Kidney epithelial cell (primary cell): ENCODE measurements around the gene PPP1R2. TPM values are rescaled to one million over a fixed set of nuclear protein-coding genes. Genes with fewer than 3 reads are reported as not detected.
"Not testable (repeated sequence)": the region's sequence is repeated elsewhere in the genome, so short reads cannot be mapped to it uniquely, and the experiment has no call there.

Source experiments
- DNase-seq: peaks from one replicate; pipeline ENCODE4 v3.0.0-alpha.2; 2010; ENCODE audit warnings: low read depth
- H3K27me3 ChIP-seq: 2 replicates; pipeline ENCODE4 v1.6.0; 2011; ENCODE audit warnings: low read length; ENCODE audit not compliant: control insufficient read depth, insufficient read depth
- H3K36me3 ChIP-seq: 2 replicates; pipeline ENCODE4 v1.5.1; 2011; ENCODE audit warnings: low read length; ENCODE audit not compliant: control insufficient read depth, insufficient read depth
- H3K4me3 ChIP-seq: 2 replicates; pipeline ENCODE4 v1.5.1; 2011; ENCODE audit warnings: low read depth, mild to moderate bottlenecking, control low read depth, low read length
- CTCF ChIP-seq: IDR thresholded peaks from 2 replicates; pipeline ENCODE4 v1.5.1; 2011; ENCODE audit warnings: mild to moderate bottlenecking, moderate library complexity, low read length, control low read depth, inconsistent platforms; ENCODE audit not compliant: insufficient read depth, poor library complexity, severe bottlenecking
- total RNA-seq: library from RNA; depleted of rRNA; stranded (reverse); fragments of >200 nt; gene quantifications from 2 replicates; pipeline ENCODE4 v1.2.3, GENCODE V29; 2015

Gene PPP1R2
- total RNA-seq, 1 donor from 2014 or later, result 50.8 TPM

GRCh38 chr3:195512798-195513345 lies 30.3 kb downstream of the PPP1R2 start:
- Histone ChIP-seq H3K27me3 (no peaks in the 10 kb centered on the region), H3K36me3 (no peaks in the 10 kb centered on the region), H3K4me3 (no peak overlapping the region)
- no peak for TF ChIP-seq CTCF
- DNase-seq, result no peak

- no peak overlapping the region for H3K4me3 ChIP-seq
- no peak for DNase-seq
- H3K36me3 ChIP-seq, result no peaks in the 10 kb centered on the region
- TF ChIP-seq CTCF, result no peak
- H3K27me3 ChIP-seq, result no peaks in the 10 kb centered on the region
Measured at GRCh38 chr3:195511136-195511535, 32.0 kb downstream of the PPP1R2 start.

GRCh38 chr3:195508185-195508584 lies 34.9 kb downstream of the PPP1R2 start:
- no peak for TF ChIP-seq CTCF
- H3K27me3 ChIP-seq, result no peaks in the 10 kb centered on the region
- no peaks in the 10 kb centered on the region for H3K36me3 ChIP-seq
- DNase-seq, result no peak
- H3K4me3 ChIP-seq, result no peak overlapping the region

GRCh38 chr3:195475614-195476013 lies 67.5 kb downstream of the PPP1R2 start:
- H3K4me3 ChIP-seq, result no peak overlapping the region
- TF ChIP-seq CTCF, result no peak

GRCh38 chr3:195475116-195475515 lies 68.0 kb downstream of the PPP1R2 start:
- H3K4me3 ChIP-seq, H3K27me3 ChIP-seq, H3K36me3 ChIP-seq, DNase-seq: not testable (repeated sequence)

More at GRCh38 chr3:195475614-195476013, 67.5 kb downstream of the PPP1R2 start:
- H3K27me3 ChIP-seq, result no peaks in the 10 kb centered on the region
- H3K36me3 ChIP-seq, result no peaks in the 10 kb centered on the region
- DNase-seq, result no peak

GRCh38 chr3:195468841-195469240 lies 74.3 kb downstream of the PPP1R2 start:
- no peak for TF ChIP-seq CTCF
- Histone ChIP-seq H3K36me3 (no peaks in the 10 kb centered on the region), H3K4me3 (no peak overlapping the region), H3K27me3 (no peaks in the 10 kb centered on the region)
- no peak for DNase-seq
